AML-193 (cell line): Measurements from ENCODE around the gene CAD.
"Not testable (repeated sequence)": the region's sequence is repeated elsewhere in the genome, so short reads cannot be mapped to it uniquely, and the experiment has no call there.

Source experiments
- DNase-seq, 2 experiments: peaks; one replicate each; lab custom pipeline; 2025; lab: John Stamatoyannopoulos, UW

The CAD gene

GRCh38 chr2:27256855-27257454 is 39.8 kb downstream of the CAD start:
- no peak for DNase-seq

GRCh38 chr2:27258051-27258450 is 40.9 kb downstream of the CAD start:
- DNase-seq: no peak

DNA sequence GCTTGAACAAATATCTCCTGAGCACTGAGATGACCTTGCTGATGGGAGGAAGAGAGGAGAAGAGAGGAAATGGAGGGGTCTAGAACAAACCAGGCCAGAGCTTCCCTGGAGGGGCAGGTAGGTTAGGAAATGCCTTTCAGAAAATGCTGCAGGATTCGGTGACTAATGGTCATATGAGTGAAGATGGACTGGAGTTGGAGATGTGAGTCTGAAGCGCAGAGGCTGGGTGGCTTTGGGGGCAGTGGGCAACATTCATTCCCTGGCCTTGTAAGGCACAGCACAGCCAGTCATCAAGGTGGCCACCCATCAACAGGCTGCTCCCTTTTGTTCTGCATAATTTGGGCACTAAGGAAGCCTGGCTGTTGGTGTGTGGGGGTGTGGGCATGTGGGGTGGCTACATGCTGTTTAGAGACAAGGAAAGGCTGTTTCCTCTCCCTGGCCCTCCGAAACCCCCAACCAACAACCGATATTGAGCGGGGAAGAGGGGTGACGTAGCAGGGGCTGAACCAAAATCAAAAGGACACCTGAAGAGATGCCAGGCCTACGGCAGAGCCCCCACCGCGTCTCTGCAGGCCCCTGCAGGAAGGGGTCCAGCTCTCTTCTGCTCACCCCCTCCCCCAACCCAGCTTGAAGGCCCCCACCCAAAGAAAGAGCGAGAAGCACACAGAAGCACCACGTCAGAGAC is 44.2 kb downstream of the CAD start:
- DNase-seq: no peak

- no peak for DNase-seq
These were observed 44.7 kb downstream of the CAD start for GRCh38 chr2:27261926-27262298.

DNA sequence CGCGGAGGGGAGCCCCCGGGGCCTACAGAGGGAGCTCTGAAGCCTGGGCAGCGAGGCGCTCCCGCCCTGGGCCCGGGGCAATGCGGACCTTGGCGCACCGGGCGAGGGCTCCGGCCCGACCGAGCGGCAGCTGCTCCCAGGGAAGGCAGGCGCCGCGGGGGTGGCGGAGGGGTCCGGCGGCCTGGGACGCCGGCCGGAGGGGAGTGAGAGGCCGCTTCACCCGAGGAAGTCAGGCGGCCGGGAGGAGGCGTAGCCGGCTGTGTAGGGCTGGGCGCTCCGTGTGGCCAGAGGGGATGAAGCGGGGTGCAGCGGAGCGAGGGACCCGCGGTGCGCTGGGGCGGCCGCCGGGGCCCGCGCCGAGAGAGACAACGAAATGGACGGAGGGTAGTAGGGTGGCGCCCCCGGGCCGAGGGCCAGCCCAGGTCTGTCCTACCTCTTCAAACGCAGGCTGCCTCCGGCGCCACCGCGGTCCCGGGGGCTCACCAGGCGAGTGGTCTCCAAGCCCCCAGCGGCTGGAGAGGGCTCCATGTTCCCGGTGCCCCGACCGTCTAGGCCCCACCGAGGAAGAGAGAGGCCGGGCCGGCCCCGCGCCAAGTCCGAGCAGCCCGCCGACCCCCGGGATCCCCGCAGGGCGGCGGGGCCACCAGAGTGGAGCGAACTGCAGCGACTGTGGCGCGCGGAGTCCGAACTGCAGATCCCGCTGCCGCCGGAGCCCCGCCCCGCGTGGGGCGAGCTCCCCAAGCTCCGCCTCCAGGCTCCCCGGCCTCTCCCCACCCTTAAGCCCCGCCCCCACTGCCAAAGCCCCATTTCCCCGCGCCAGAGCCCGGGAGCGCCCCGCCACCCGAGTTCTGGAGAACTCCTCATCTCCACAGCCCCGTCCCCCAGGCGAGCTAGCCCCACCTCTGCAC is 45.5 kb downstream of the CAD start, which contains the start of gene SLC30A3:
Gene SLC30A3 (minus strand): TSS at position 669 of the 908 bp plus-strand sequence. CDS start 141 bp downstream, at position 528.
- DNase-seq: no peak

GRCh38 chr2:27263287-27264252 is 46.4 kb downstream of the CAD start:
- DNase-seq: no peak

DNA sequence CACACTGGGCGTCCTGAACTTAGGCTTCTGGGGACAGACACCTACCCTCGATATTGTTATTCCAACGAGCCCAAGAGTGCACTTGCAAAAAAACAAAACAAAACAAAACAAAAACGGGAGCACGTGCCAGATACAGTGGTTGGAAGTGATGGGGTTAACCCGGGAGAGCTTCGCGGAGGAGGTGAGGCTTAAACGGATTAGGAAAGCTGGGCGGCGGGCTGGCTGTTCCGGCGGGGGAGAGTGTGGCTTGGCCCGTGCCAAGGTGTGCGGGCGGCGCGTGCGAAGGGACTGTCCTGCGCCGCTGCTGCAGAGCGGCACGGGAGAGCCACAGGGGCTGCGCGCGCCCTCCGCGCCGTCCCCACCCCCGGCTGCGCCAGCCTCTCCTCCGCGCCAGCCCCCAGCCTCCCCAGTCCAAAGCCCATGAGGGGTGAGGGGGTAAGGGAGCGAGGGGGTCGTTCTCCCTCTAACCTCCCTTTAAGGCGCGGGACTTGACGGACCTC is 47.1 kb downstream of the CAD start:
- no peak for DNase-seq

DNA sequence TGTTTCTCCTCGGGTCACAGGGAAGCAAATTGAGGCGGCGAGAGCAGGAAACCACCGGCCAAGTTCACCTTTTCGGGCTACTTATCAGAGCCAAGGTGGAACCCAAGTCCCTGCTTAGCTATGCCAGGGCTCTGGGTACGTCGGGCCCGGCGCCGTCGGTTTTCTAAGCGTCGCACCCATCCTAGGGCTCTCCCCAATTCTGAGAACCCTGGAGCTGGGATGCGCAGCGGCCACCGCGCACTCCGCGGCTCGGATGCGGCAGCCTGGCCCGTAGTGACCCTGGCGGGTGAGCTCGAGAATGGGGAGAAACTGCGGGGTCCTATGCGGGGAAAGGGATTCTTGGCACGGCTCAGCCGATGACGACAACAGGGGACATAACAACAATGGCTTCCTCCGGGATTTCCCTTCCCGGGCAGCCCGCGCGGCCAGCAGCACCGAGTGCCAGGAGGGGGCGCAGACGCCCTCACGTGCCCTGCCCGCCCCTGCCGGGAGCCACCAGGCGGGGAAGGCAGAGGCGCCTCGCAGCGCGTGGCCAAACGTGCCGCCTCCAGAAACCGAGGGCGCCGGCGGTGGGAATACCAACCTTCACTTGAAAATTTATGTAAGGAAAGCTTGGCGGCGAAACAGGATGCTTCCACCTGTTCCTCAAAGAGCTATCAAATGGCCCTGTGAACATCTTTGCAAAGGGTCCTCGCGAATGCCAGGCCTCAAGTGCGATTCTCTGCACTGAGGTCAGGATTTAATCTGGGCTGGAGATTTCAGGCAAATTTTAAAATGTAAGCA is 47.8 kb downstream of the CAD start:
- DNase-seq: no peak

- DNase-seq: no peak
These were observed 48.3 kb downstream of the CAD start for GRCh38 chr2:27265536-27265870.

DNA sequence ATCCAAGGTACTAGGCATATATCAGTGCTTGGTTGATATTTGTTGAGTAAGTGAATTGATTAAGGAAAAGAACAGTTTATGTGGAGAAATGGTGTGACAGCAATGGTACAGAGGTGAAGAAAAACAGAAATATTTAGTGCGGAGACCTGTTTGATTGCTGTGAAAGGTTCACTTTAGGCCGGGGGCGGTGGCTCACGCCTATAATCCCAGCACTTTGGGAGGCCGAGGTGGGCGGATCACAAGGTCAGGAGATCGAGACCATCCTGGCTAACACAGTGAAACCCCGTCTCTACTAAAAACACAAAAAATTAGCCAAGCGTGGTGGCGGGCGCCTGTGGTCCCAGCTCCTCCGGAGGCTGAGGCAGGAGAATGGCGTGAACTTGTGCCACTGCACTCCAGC is 51.1 kb downstream of the CAD start:
- DNase-seq: not testable (repeated sequence)

- no peak for DNase-seq
These were observed 53.0 kb downstream of the CAD start for GRCh38 chr2:27270131-27270530.

- DNase-seq: no peak
These were observed 53.5 kb downstream of the CAD start for GRCh38 chr2:27270670-27271069.

DNA sequence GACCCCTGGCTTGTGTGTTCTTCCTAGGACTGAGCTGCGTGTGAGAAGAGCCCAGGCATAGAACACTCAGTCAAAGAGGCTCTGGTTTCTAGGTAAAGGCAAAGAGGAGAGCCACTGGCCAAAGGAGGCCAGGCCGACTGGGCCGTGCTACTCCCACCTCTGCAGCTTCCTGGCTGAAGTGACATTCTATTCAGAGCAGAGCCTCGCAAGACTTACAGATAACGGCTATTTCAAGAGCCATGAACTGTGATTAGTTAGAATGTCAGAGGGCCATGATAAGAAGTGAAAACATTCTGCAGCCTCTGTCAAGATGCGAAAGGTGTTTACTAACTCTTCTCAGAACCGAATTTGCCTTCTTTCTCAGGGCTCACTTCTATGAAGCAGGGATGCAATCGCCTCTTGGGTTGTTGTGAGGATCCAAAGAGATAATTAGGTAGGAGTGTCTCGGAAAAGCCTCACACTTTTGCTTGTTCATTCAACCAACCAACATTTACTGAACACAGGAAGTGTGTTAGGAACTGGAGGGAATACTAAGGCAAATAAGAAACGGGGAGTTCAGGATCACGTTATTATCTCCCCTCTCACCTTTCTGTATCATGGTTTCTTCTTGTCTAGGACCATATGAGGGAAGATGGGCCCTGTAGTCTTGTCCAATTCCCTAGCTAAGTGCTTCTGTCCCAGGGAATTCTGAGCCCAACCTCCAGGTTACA is 54.6 kb downstream of the CAD start:
- DNase-seq: no peak

- DNase-seq: not testable (repeated sequence)
These were observed 55.7 kb downstream of the CAD start for GRCh38 chr2:27272537-27273522.

DNA sequence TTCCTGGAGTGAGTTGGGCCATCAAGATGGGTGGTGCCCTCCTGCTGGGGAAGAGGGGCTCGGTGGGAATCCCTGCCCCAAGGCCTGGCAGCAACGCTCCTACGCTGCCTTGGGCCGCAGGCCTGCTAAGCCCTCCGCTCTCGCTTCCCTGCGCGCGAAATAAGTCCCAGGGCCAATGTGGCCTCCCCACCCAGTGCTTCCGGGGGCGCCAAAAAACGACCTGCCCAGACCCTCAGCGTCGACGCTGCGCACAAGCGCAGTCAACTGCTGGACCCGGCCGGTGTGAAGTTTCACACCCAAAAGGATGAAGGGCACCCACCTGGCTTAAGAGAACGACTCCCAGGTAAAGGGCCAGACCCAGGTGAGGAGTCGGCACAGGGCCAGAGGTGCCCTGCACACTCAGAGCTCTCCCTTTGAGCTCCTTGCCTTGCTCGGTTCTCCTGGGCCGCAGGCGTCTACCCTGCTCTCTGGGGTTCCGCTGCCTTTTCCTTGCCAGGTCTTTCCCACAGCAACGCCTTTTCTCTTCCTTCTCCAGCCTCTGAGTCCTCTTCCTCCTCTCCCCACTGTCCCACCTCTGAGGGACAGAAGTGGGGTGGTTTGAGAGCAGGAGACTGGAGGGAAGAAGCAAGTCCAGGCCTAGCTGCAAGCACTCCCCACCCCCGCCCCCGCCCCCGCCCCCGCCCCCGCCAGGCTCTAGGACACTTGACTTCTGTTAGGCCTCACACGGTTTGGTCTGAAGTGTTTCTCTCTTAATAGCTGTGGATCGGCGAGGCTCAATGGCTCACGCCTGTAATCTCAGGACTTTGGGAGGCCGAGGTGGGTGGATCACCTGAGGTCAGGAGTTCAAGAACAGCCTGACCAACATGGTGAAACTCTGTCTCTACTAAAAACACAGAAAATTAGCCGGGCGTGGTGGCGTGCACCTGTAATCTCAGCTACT is 58.3 kb downstream of the CAD start, which contains the start of gene DNAJC5G:
Gene DNAJC5G (plus strand): TSS at position 223 of the 940 bp plus-strand sequence. CDS start 1,296 bp downstream, outside the sequence.
- no peak for DNase-seq

DNA sequence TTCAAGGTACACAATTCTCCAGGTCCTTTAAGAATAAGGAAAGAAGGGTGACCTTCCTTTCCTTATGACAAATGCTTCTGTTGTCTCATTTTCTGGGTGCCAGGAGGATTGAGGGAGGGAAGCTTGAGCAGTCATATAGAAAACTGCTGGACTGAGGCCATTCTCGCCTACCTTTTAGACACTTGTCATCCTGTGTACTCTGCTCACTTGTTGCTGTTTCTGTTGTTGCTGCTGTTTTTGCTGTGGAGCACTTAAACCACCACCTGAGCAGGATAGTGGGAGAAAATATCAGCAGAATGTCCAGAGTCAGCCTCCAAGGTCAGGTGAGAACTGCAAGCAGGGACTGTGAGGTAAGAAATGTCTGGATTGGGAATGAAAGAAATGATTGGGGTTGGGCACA is 60.8 kb downstream of the CAD start:
- no peak for DNase-seq

DNA sequence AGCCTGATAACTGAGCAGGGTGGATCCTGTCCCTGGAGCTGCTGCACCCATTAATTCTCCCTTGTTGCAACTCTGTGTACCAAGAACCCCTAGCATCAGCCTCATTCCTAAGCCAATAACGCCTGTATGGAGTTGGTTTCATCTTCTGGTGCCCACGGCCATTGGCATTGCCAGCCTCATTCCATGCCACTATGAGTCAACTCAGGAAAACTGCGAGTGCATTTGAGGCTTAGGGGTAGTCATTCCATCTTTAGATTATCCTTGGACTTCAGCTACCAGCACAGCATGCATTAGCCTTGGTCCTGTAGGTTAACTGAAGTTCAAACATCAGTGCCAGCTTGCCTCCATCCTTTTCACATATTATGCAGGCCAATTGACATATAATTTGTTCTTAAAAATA is 63.7 kb downstream of the CAD start:
- no peak for DNase-seq

DNA sequence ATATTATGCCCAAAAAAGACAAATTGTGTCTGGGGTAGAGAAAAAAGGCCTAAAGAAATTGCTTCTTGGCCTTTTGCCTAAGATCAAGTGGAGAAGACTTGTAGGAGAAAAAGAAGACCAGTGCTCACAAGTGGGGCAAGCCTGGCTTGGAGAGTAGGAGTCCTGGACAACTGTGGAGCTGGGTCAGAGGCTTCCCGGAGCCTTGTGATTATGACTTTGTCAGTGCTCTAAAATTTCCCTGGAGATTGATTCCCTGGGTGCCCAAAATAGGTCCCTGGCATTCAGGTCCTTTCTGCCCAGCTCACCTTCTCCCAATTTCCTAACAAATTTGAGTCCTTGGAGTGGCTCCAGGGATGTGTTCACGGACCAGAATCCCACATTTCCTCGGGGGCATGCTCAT is 64.3 kb downstream of the CAD start:
- DNase-seq: no peak
